Nephron progenitor cell (in vitro differentiated cells): ENCODE results near the gene HERPUD1.

ENCODE experiments used
- DNase-seq: peaks from one replicate; pipeline ENCODE4 v3.0.0; 2021
- H3K27ac Mint-ChIP-seq: 2 replicates; pipeline ENCODE4 v1.8.0; 2021; ENCODE audit warnings: mild to moderate bottlenecking, moderate library complexity, mixed read lengths
- H3K27me3 Mint-ChIP-seq: 2 replicates; pipeline ENCODE4 v1.8.0; 2021; ENCODE audit warnings: mild to moderate bottlenecking, low read depth, mixed read lengths; ENCODE audit not compliant: poor library complexity
- H3K36me3 Mint-ChIP-seq: 2 replicates; pipeline ENCODE4 v1.8.0; 2021; ENCODE audit warnings: low read depth, mixed read lengths
- H3K4me1 Mint-ChIP-seq: 2 replicates; pipeline ENCODE4 v1.8.0; 2021; ENCODE audit warnings: mixed read lengths
- H3K4me3 Mint-ChIP-seq: 2 replicates; pipeline ENCODE4 v1.8.0; 2021; ENCODE audit warnings: mild to moderate bottlenecking, moderate library complexity, mixed read lengths
- H3K9me3 Mint-ChIP-seq: 2 replicates; pipeline ENCODE4 v1.8.0; 2021; ENCODE audit warnings: mild to moderate bottlenecking, moderate library complexity, mixed read lengths
- TF ChIP-seq, protein P1 (sequence below): fragments of 200-600 bp; sonication (generic); IDR thresholded peaks from 2 replicates; pipeline ENCODE4 v1.5.0; 2021; ENCODE audit warnings: antibody characterized with exemption

Gene HERPUD1

DNA sequence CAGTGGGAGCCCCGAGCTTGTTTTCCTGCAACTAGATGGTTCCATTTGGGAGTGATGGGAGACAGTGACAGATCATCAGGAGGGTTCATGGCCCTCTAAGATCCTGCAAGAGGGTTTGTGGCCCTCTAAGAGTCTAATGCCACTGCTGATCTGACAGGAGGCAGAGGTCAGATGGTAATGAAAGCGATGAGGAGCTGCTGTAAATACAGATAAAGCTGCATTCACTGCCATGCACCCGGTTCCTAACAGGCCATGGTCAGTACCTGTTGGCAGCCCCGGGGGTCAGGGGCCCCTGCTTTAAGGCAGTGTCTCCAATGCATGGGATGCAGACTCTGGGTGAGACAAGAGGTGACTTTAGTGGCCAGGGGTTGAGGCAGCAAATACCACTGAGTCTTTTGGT, 36.1 kb upstream of the HERPUD1 start:
- Mint-ChIP-seq H3K4me1 (peaks cover 12% of the 10 kb centered on the region), H3K27ac (no peak overlapping the region), H3K9me3 (no peaks in the 10 kb centered on the region), H3K4me3 (no peak overlapping the region), H3K36me3 (no peaks in the 10 kb centered on the region), H3K27me3 (peaks cover 27% of the 10 kb centered on the region)
- DNase-seq, result no peak
- TF ChIP-seq, protein P1, sequence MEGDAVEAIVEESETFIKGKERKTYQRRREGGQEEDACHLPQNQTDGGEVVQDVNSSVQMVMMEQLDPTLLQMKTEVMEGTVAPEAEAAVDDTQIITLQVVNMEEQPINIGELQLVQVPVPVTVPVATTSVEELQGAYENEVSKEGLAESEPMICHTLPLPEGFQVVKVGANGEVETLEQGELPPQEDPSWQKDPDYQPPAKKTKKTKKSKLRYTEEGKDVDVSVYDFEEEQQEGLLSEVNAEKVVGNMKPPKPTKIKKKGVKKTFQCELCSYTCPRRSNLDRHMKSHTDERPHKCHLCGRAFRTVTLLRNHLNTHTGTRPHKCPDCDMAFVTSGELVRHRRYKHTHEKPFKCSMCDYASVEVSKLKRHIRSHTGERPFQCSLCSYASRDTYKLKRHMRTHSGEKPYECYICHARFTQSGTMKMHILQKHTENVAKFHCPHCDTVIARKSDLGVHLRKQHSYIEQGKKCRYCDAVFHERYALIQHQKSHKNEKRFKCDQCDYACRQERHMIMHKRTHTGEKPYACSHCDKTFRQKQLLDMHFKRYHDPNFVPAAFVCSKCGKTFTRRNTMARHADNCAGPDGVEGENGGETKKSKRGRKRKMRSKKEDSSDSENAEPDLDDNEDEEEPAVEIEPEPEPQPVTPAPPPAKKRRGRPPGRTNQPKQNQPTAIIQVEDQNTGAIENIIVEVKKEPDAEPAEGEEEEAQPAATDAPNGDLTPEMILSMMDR, result no peak

DNA sequence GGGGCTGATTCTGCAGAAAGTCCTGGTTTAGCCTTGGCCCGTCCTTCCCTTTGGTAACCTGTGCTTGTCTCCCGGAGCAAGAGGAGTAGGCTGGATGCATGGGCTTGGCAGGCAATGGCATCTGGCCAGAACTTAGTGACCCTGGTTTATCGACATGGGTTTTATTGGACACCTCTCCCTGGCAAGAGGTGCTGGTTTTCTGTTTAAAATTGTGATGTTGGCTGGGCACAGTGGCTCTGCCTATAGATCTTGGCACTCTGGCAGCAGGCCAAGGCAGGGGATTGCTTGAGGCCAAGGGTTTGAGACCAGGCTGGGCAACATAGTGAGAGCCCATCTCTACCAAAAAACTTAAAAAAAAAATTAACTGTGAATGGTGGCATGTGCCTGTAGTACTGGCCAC, 35.7 kb upstream of the HERPUD1 start:
- Mint-ChIP-seq H3K4me1 (peaks cover 10% of the 10 kb centered on the region), H3K9me3 (no peaks in the 10 kb centered on the region), H3K27ac (no peak overlapping the region), H3K4me3 (no peak overlapping the region), H3K36me3 (no peaks in the 10 kb centered on the region), H3K27me3 (peaks cover 30% of the 10 kb centered on the region)
- TF ChIP-seq, protein P1, result no peak
- no peak for DNase-seq

DNA sequence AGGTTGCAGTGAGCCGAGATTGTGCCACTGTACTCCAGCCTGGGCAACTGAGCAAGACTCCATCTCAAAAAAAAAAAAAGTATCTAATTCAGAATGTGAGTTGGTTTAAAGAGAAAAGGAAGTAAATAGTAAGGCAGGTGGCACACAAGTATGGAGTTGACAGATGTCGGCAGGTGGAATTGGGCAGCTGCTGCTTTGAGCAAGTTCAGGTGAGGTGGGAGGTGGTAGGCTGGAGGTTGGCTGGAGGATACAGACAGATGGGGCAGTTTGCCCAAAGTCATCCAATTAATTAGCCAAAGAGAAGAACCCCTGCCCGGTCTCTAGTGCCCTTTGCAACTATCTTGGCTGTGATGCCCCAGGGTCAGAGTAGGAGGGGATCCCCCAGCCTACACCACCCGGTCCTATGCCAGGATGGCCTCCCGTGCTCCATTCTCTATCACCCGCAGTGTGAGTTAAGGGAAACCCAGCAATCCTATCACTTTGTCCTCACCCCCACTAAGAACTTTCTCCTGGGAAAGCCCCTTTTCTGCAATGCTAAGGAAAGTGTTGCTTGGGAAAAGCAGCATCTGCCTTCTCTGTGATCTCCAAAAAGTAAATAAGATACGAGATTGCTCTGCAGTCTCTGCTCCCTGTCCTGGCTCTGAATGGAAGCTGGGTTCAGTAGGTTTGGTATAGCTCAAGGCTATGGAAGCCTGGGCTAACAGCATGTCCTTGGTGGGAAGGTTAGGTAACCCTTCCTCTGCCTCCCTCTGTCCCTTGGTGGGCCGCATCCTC, 34.7 kb upstream of the HERPUD1 start:
- H3K9me3 Mint-ChIP-seq, result no peaks in the 10 kb centered on the region

DNA sequence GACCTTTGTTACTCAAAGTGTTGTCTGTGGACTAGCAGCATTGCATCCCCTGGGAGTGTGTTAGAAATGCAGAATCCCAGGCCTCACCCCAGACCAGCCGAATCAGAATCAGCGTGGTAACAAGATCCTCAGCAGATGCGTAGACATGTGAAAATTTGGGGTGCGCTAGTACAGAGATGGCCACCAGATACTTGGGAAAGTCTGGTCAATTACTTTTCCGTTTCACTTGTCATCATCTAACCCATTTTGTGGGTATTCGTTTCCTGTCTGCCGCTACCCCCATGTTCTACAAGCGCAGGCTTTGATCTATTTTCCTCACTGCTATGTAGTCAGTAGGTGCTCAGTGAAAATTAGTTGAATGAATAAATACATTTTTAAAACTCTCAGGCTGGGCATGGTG, 33.1 kb upstream of the HERPUD1 start:
- H3K27me3 Mint-ChIP-seq, result peaks cover 38% of the 10 kb centered on the region
- H3K9me3 Mint-ChIP-seq, result no peaks in the 10 kb centered on the region
- TF ChIP-seq, protein P1, result no peak

More for the DNA sequence above, 34.7 kb upstream of the HERPUD1 start:
- Mint-ChIP-seq H3K36me3 (no peaks in the 10 kb centered on the region), H3K4me1 (peaks cover under 1% of the 10 kb centered on the region), H3K27ac (no peak overlapping the region), H3K27me3 (peaks cover 38% of the 10 kb centered on the region), H3K4me3 (no peak overlapping the region)
- TF ChIP-seq, protein P1, result no peak
- DNase-seq, result no peak

DNA sequence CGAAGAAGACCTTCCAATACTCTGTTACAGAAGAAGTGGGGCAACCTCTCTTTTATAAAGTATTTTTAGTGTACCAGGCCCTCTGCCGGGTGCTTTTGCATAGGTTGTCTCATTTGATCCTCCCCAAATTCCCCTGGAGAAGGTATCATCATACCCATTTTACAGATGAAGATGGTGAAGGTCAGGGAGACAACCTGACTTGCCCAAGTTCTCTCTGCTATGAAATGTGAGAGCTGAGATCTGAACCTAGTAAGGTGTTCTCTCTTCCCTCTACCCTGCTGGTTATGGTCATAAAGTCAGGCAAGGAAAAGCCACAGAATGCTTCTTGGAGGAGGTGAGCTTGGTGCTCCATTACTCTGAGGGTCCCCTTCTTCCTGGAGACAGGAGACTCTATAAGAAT, 28.1 kb upstream of the HERPUD1 start:
- H3K27ac Mint-ChIP-seq, result no peak overlapping the region
- DNase-seq, result no peak
- TF ChIP-seq, protein P1, result no peak
- peaks cover 9% of the 10 kb centered on the region for H3K9me3 Mint-ChIP-seq
- peaks cover 22% of the 10 kb centered on the region for H3K27me3 Mint-ChIP-seq
- peaks cover 3% of the 10 kb centered on the region for H3K4me1 Mint-ChIP-seq
- H3K36me3 Mint-ChIP-seq, result no peaks in the 10 kb centered on the region
- no peak overlapping the region for H3K4me3 Mint-ChIP-seq

More for the DNA sequence above, 33.1 kb upstream of the HERPUD1 start:
- H3K36me3 Mint-ChIP-seq, result no peaks in the 10 kb centered on the region
- no peak overlapping the region for H3K4me3 Mint-ChIP-seq
- DNase-seq, result no peak
- no peak overlapping the region for H3K27ac Mint-ChIP-seq
- H3K4me1 Mint-ChIP-seq, result peaks cover under 1% of the 10 kb centered on the region

DNA sequence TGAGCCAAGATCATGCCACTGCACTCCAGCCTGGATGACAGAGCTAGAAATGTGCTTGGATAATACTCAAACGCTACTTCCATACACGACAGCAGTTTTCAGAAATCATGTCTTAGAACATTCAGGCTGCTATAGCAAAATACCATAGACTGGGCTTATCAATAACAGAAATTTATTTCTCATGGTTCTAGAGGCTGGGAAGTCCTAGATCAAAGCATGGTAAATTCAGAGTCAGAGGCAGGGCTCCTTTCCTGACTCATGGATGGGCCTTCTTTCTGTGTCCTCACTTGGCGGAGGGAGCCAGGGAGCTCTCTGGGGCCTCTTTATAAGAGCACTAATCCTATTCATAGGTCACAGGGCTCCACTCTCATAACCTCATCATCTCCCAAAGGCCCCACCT, 24.5 kb upstream of the HERPUD1 start:
- Mint-ChIP-seq H3K9me3 (peaks cover 9% of the 10 kb centered on the region), H3K27ac (no peak overlapping the region), H3K36me3 (no peaks in the 10 kb centered on the region), H3K4me1 (peaks cover 38% of the 10 kb centered on the region), H3K27me3 (peaks cover 4% of the 10 kb centered on the region), H3K4me3 (no peak overlapping the region)
- TF ChIP-seq, protein P1, result no peak
- DNase-seq, result no peak
